Glutamatergic neuron (in vitro differentiated cells): Measurements from ENCODE around the gene PRSS21. TPM values are rescaled to one million over a fixed set of nuclear protein-coding genes. Genes with fewer than 3 reads are reported as not detected.
A peak's percentile ranks its signal among the peaks of the same experiment; 100 is the strongest.

Source experiments
- DNase-seq: peaks from one replicate; pipeline ENCODE4 v3.0.0; 2022
- H3K27ac Mint-ChIP-seq: one replicate; pipeline ENCODE4 v1.8.0; 2020; ENCODE audit warnings: mild to moderate bottlenecking, mixed read lengths, inconsistent platforms; ENCODE audit not compliant: unreplicated experiment
- H3K27me3 Mint-ChIP-seq: one replicate; pipeline ENCODE4 v1.8.0; 2020; ENCODE audit warnings: mild to moderate bottlenecking, moderate library complexity, mixed read lengths, inconsistent platforms; ENCODE audit not compliant: unreplicated experiment
- H3K36me3 Mint-ChIP-seq: one replicate; pipeline ENCODE4 v1.8.0; 2020; ENCODE audit warnings: mild to moderate bottlenecking, mixed read lengths, inconsistent platforms; ENCODE audit not compliant: unreplicated experiment
- H3K4me1 Mint-ChIP-seq: one replicate; pipeline ENCODE4 v1.8.0; 2020; ENCODE audit warnings: mild to moderate bottlenecking, low read depth, mixed read lengths, inconsistent platforms; ENCODE audit not compliant: unreplicated experiment
- H3K4me3 Mint-ChIP-seq: one replicate; pipeline ENCODE4 v1.8.0; 2020; ENCODE audit warnings: mild to moderate bottlenecking, mixed read lengths, inconsistent platforms; ENCODE audit not compliant: unreplicated experiment
- H3K9me3 Mint-ChIP-seq: one replicate; pipeline ENCODE4 v1.8.0; 2020; ENCODE audit warnings: mild to moderate bottlenecking, moderate library complexity, mixed read lengths, inconsistent platforms; ENCODE audit not compliant: unreplicated experiment
- total RNA-seq: library from RNA; stranded (reverse); fragmentation: NEBNext Ultra II Directional; extraction: Animal tissue kit (Norgen Biotek cat#: 25700); gene quantifications from one replicate; pipeline ENCODE4 v1.2.1, GENCODE V29; 2021; ENCODE audit not compliant: unreplicated experiment
- TF ChIP-seq, protein P1 (sequence below): fragments of 200-600 bp; sonication (generic); IDR thresholded peaks from one replicate; pipeline ENCODE4 v1.5.0; 2021; ENCODE audit not compliant: partially characterized antibody, unreplicated experiment

The PRSS21 gene
- total RNA-seq, 1 donor from 2014 or later, result not detected

DNA sequence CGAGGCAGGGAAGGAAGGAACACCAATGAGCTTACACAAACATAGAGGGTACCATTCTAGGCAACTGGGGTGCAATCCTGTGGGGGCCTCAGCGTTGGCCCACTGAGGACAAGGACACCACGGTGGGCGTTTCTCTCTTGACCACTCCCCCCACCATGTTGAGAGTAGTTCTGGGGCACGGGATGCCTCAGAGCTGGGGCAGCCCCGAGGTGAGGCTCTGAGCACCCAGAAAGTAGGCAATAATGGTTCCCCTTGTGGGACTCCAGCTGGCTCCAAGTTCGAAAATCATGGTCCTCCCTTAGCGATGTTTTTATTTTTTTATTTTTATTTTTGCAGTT is 5.1 kb downstream of the PRSS21 start:
- Mint-ChIP-seq H3K9me3 (peaks cover 3% of the 10 kb centered on the region), H3K4me1 (peaks cover 7% of the 10 kb centered on the region), H3K36me3 (no peaks in the 10 kb centered on the region), H3K27ac (no peak overlapping the region), H3K4me3 (no peak overlapping the region), H3K27me3 (peaks cover 12% of the 10 kb centered on the region)
- TF ChIP-seq, protein P1, sequence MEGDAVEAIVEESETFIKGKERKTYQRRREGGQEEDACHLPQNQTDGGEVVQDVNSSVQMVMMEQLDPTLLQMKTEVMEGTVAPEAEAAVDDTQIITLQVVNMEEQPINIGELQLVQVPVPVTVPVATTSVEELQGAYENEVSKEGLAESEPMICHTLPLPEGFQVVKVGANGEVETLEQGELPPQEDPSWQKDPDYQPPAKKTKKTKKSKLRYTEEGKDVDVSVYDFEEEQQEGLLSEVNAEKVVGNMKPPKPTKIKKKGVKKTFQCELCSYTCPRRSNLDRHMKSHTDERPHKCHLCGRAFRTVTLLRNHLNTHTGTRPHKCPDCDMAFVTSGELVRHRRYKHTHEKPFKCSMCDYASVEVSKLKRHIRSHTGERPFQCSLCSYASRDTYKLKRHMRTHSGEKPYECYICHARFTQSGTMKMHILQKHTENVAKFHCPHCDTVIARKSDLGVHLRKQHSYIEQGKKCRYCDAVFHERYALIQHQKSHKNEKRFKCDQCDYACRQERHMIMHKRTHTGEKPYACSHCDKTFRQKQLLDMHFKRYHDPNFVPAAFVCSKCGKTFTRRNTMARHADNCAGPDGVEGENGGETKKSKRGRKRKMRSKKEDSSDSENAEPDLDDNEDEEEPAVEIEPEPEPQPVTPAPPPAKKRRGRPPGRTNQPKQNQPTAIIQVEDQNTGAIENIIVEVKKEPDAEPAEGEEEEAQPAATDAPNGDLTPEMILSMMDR, result no peak
- no peak for DNase-seq

DNA sequence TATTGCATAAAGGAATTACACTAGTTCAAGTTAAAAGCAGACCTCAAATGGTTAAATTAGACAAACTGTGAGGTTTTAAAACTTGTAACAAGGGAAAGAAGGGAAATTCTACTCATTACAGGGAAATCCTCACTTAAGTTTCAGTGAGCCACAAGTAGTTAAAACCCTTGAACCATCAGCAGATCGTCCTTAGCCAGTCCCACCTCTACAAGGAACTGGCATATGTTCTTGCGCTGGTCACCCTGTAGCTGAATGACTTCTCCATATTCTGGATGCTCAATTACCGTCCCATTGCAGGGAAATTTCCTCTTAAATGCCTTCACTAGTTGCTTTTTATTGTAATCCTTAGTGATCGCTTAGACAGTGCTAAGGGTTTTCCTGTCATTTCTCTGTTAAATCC is 5.5 kb downstream of the PRSS21 start:
- TF ChIP-seq, protein P1, result no peak
- DNase-seq, result no peak
- Mint-ChIP-seq H3K27ac (no peak overlapping the region), H3K36me3 (no peaks in the 10 kb centered on the region), H3K4me3 (no peak overlapping the region), H3K4me1 (peaks cover 7% of the 10 kb centered on the region), H3K27me3 (peaks cover 12% of the 10 kb centered on the region), H3K9me3 (peaks cover 3% of the 10 kb centered on the region)

DNA sequence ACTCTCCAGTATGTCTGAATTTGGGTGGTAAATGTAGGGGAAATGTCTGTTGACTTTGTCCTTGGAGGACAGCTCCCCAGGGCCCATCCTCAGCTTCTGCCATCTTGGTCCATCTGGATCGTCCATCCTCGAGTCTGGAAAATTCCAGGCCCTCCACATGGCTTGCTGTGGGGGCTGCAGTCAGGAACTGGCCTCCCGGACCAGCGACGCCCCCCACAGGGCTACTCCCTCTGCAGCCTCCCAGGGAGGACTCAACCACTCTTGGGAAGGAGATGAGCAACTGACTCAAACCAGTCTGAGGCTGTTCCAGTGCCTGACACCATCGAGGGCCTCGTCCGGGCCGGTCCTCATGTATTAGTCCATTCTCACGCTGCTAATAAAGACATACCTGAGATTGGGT is 7.6 kb downstream of the PRSS21 start:
- TF ChIP-seq, protein P1, result no peak
- Mint-ChIP-seq H3K27me3 (peaks cover 14% of the 10 kb centered on the region), H3K36me3 (no peaks in the 10 kb centered on the region), H3K9me3 (peaks cover 3% of the 10 kb centered on the region), H3K4me1 (peaks cover 6% of the 10 kb centered on the region), H3K27ac (no peak overlapping the region), H3K4me3 (peak overlapping the region; percentile 8)
- DNase-seq, result no peak

DNA sequence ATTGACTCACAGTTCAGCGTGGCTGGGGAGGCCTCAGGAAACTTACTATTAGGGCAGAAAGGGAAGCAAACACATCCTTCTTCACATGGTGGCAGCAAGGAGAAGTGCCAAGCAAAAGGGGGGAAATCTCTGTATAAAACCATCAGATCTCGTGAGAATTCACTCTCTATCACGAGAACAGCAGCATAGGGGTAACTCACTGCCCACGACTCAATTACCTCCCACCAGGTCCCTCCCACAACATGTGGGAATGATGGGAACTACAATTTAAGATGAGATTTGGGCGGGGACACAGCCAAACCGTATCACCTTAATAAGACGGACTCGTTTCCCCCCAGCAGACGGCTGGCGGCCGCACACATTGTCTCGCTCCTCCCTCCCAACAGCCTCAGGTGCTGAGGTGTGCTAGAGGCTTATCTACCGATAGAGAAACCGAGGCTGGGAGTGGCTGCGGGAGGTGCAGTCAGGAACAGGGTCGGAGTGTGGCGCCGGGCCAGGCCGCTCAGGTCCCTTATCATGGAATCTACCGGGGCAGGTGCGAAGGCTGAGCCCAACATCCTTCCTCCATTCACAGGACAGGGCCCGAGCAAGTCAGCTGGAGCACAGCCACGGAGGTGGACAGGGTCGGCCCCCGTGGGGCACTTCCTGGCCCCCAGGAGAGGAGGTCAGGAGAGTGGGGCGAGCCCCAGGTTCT is 8.2 kb downstream of the PRSS21 start:
- Mint-ChIP-seq H3K27ac (no peak overlapping the region), H3K36me3 (no peaks in the 10 kb centered on the region), H3K27me3 (peaks cover 14% of the 10 kb centered on the region), H3K9me3 (peaks cover 3% of the 10 kb centered on the region), H3K4me1 (peaks cover 6% of the 10 kb centered on the region), H3K4me3 (peak overlapping the region; percentile 8)
- no peak for DNase-seq
- TF ChIP-seq, protein P1, result no peak

DNA sequence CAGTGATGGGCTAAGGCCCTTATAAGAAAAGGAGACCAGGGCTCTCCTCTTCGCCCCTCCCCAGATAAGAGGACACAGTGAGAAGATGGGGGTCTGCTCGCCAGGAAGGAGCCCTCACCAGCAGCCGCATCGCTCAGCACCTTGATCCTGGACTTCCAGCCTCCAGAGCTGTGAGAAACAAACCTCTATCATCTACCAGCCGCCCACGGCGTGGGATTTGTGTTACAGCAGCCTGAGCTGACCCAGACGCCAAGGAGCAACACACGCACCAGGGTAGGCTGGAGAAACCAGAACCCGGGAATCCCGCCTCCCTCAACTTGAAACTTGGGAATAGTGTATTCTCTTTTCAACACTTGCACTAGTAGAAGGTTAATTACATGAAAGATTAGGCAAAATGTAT is 8.9 kb downstream of the PRSS21 start:
- Mint-ChIP-seq H3K27ac (no peak overlapping the region), H3K4me1 (peaks cover 6% of the 10 kb centered on the region), H3K9me3 (peaks cover 3% of the 10 kb centered on the region), H3K36me3 (no peaks in the 10 kb centered on the region), H3K27me3 (peaks cover 14% of the 10 kb centered on the region), H3K4me3 (no peak overlapping the region)
- DNase-seq, result no peak
- TF ChIP-seq, protein P1, result no peak
